DMS153 treated with DMSO at 0.1 percent for 48 hours (cell line): Measurements from ENCODE around the gene GRIN3B.
"Not testable (repeated sequence)": the region's sequence is repeated elsewhere in the genome, so short reads cannot be mapped to it uniquely, and the experiment has no call there.

Experiments used
- DNase-seq: peaks from one replicate; lab custom pipeline; 2025; ENCODE audit not compliant: unreplicated experiment; lab: John Stamatoyannopoulos, UW

The GRIN3B gene

DNA sequence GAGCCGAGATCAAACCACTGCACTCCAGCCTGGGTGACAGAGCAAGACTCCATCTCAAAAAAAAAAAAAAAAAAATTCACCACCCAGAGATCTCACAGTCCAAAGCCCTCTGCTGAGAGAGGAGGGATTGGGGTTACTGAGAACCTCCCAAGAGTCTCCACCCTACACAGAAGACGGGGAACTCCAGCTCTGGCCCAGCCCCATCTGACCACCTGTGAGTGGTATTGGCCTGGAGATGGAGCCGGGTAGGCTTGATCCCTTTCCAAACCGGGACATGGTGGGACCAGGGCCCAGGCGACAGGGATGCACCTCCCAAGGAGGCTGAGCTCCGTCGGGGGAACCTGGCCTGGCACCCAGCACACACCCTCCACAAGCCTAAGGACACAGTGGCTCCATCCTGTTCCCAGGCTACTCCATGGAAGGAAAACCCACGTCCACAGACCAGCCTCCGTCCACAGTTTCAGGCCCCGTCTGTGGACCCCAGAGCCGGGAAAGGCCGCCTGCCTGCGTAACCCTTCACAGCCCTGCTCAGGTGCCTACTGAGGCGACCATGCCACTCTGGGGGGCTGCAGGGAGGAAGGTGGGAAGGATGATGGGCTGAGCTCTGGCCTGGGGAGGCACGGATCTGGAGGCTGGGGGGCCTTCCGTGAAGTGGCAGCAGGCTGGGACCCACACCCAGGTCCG, 18.9 kb downstream of the GRIN3B start:
- DNase-seq: no peak

DNA sequence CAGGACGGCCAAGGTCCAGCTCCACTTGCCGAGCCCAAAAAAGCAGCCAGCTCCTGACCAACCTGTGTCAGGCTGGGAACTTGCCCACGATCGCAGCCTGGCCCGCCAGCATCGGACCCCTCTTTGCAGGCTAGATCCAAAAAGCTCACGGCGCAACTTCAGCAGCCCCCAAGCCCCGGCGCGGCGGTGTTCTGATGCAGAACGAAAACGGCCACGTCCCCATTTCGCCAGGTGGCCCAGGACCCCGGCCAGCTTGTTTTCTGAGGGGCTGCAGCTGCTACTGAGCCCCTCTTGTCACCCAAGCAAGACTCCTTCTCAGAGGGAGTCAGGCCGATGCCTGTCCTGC, 19.4 kb downstream of the GRIN3B start:
- DNase-seq: no peak

DNA sequence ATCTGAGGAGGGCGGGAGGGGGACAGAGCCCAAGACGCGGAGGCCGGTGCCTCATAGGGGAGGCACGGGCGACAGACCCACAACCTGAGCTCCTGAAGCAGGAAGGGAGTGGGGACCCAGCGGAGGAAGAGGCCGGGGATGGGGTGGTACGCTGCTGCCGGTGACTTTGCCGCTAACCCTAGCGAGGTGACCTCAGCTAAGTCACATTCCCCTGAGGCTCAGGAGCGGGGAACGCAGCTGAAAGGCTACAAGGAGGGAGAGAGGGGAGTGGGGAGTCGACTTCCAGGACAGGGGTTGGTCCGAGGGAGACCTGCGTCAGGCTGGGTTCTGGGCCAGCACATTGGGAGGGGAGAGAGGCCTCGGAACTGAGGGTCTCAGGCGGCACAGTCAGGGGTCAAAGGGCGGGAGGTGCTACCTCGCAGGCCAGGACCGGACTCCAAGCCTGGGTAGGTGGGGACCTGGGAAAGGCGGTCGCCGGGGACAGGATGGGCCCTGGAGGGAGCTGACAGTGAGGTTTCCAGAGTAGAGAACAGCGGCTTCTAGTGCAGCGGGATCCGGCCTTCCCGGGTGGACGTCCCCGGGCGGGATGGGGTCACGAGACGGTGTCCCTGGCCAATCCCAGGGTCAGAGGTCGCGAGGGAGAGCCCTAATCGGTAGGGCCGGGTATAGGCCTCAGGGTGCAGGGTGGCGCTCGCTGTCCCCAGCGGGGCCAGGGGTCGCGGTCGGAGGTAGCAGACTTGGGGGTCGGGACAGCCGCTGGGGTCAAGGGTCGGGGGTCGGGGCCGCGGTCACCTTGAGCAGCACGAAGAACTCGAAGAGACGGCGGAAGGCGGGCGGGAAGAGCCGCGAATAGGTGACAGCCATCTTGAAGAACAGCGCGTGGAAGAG, 20.0 kb downstream of the GRIN3B start:
- no peak for DNase-seq

DNA sequence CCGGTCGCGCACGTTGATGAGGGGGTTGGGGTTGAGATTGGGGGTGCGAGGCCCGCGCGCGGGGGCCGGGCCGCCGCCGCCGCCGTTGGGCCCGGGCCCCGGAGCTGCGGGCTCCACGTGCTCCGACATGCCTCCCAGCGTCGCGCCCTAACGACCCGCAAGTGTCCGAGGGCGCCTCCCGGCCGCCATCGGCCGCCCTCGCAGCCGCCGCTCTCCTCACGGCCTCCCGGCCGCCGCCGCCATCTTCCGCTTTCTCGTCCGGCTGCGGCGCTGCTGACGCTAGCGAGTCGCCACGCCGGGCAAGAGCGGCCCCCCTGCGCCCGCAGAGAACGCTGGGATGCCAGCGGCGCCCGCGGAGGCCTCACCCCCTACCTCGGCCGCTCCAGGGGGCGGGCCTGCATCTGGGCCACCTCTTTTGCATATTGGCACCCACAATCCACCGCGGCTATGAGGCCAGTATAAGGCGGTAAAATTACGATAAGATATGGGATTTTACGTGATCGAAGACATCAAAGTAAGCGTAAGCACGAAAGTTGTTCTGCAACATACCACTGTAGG, 20.7 kb downstream of the GRIN3B start, which contains the start of gene TMEM259:
Gene TMEM259 (minus strand): TSS at position 256 of the 558 bp plus-strand sequence. CDS start 127 bp downstream, at position 129.
- DNase-seq: peak; percentile 61

DNA sequence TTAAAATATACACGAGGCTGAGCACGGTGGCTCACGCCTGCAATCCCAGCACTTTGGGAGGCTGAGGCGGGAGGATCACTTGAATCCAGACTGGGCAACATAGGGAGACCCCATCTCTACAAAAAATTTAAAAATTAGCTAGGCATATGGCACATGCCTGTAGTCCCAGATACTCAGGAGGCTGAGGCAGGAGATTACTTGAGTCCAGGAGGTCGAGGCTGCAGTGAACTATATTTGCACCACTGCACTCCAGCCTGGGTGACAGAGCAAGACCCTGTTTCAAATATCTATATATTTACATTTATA, 23.6 kb downstream of the GRIN3B start:
- not testable (repeated sequence) for DNase-seq

DNA sequence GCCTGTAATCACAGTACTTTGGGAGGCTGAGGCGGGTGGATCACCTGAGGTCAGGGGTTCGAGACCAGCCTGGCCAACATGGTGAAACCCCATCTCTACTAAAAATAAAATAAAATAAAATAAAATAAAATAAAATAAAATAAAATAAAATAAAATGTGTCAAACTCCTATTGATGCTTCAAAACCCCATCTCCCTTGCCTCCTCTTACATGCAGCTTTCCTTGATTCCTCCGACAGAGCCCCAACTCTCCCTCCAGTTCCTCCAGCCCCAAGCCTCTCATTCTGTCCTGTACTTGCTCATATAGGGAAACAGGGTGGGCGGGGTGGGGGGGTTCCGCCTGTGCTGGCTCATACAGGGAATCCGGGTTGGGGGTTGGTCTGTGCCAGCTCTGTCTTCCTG, 24.9 kb downstream of the GRIN3B start:
- DNase-seq: not testable (repeated sequence)

DNA sequence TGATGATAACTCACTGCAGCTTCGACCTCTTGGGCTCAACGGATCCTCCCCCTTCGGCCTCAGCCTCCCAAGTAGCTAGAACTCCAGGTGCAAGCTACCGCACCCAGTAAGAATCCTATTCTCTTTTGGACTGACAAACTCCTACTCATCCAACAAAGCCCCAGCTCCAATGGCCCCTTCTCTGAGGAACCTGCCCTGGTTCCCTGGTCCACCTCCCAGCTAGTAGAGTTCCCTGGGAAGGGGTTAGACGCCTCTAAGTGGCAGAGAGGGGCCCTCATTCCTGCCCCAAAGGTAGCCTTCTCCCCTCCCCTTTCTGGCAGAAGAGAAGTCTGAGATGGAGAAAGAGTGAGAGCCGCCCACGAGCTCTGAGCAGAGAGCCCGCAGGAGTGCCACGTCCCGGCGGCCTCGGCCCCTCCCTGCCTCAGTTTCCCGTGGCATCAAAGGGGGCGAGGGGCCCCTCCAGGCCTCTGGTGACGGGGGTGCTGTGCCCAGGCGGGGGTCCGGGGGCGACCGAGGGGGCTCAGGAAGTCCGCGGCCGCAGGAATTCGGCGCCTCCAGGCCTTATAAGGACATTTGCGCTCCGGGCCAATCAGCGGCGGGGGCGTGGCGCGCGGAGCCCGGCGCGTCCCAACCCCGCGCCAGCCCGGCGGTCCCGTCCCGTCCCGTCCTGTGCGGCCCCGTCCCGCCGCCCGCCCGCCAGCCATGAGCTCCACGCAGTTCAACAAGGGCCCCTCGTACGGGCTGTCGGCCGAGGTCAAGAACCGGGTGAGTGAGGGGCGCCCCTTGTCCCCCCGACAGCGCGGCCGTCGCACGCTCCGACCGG, 26.0 kb downstream of the GRIN3B start, which contains the start of gene CNN2:
Gene CNN2 (plus strand): TSS at position 649 of the 823 bp plus-strand sequence. CDS start 54 bp downstream, at position 703.
- DNase-seq: no peak

DNA sequence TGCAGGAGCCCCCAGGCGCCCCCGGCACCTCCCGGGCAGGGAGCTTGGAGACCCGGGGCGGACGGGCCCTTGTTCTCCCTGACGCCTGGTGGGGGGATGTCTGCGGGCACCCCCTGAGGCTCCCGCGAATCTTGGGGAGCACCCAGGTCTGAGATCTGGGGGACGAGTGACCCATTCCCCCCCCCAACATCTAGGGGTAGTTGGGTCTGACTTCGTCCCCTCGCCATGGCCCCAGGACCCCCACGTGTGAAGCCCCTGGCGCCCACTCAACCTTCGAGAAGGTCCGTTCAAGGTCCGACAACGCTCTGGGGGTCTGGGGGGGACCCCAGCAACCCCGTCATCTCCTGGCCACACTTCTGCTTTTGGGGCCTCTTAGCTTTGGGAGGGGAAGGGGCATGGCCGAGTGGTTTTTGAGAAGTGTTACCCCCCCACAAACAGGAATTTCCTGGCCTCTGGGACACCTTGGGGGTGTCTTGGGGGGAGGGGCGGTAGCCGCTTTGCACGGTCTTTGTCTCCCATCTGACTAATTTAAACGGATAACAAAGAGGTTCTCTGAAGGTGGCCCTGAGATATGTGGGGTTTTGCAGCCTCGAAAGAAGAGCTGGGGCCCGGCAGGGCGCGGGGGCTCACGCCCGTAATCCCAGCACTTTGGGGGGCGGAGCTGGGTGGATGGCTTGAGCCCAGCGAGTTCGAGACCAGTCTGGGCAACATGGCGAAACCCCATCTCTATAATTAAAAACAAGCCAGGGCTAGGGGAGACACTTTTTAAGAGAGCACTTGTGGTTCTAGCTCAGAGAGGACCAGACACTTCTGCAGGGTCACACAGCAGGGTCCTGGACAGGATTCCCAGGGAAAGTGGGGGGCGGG, 26.8 kb downstream of the GRIN3B start:
- no peak for DNase-seq

DNA sequence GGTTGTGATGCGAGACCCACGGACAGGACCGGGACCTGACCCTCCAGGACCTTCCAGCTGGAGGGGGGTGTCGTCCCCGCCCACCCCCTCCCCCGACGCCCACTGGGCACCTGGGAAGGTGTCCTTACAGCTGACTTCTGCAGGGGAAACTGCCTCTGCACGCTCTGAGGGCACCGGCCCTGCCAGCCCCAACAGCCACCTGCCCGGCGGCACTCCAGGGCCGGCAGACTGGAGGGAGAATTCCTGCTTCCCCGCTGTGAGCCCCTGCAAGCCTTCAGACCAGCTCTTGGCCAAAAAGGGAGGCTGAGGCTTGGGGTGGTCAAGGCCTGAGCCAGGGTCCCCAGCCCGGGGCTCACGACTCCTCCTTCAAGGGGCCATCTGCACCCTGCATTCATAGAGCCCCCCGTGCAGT, 27.4 kb downstream of the GRIN3B start:
- DNase-seq: no peak

DNA sequence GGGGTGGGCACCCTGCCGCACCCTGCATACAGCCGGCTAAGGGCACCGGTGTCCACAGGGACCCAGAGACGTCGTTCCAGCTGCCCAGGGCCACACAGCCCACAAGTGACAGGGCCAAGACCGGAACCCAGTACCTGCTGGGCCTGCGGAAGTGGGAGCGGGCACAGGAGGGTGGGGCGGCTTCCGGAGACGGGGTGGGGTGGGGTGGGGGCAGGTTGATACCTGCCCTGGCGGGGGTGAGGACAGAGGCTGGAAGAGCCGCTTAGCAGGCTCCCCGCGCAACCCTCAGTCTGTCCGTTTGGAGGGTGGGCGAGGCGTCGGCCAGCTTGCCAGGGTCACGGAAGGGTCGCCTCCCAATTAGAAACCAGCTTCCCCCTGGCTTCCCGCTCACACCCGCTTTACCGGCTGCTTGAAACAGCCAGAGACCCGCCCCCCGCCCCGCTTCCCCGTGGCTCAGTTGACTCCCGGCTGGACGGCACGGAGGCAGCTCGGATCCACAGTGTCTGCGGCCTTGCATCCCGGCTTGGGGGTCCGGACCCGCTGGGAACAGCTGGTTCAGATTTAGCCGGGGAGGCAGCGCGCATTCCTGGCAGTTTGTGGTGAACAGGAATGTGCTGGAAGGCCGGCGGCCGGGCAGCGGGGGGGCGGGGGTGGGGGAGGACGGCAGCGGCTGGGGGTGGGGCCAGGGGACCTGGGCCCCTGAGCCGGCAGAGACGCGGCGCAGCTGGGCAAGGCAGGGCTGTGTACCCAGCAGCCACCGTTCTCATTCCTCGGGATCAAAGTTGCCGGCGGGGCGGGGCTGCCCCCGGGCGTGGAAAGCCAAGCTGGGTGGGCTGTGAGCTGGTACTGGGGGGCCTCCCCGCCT, 28.1 kb downstream of the GRIN3B start:
- DNase-seq: no peak

DNA sequence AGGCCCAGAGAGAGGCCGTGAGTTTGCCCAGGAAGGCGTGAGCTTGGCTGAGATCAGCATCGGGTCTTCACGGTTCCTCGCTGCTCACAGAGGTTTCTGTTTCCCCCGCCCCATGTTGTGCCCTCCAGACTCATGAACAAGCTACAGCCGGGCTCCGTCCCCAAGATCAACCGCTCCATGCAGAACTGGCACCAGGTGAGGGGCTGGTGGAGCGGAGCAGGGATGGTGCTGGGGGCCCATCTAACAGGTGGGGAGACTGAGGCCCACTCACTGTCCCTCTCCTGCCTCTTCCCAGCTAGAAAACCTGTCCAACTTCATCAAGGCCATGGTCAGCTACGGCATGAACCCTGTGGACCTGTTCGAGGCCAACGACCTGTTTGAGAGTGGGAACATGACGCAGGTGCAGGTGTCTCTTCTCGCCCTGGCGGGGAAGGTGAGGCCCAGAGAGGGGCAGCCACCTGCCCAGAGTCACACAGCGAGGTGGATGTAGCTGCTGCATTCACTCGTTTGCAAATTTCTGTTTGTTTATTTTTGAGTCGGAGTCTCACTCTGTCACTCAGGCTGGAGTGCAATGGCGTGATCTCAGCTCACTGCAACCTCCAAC, 32.1 kb downstream of the GRIN3B start:
- no peak for DNase-seq

DNA sequence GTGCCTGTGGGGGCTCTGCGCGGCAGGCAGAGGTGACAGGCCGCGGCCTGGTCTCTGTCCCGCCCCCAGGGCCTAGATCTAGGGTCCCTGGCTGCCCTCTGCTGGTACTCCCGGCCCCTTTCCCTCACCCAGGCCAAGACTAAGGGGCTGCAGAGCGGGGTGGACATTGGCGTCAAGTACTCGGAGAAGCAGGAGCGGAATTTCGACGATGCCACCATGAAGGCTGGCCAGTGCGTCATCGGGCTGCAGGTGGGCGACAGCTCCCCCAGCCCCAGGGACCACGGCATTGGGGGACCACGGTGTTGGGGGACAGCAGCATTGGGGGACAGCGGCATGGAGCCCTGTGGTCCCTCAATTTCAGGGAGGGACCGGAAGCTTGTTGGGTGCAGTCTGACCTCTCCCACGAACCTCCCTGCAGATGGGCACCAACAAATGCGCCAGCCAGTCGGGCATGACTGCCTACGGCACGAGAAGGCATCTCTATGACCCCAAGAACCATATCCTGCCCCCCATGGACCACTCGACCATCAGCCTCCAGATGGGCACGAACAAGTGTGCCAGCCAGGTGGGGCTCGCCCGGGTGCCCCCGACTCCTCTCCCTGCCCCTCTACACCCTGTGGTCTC, 35.9 kb downstream of the GRIN3B start:
- DNase-seq: no peak

DNA sequence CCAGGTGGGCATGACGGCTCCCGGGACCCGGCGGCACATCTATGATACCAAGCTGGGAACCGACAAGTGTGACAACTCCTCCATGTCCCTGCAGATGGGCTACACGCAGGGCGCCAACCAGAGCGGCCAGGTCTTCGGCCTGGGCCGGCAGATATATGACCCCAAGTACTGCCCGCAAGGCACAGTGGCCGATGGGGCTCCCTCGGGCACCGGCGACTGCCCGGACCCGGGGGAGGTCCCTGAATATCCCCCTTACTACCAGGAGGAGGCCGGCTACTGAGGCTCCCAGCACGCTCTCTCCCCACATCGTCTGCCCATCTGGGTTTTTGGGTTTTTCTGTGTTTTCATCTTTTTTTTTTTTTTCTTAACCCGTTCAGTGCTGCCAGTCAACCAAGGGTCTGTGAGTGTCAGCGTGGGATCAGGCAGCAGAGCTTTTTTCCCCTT, 37.4 kb downstream of the GRIN3B start:
- DNase-seq: no peak

DNA sequence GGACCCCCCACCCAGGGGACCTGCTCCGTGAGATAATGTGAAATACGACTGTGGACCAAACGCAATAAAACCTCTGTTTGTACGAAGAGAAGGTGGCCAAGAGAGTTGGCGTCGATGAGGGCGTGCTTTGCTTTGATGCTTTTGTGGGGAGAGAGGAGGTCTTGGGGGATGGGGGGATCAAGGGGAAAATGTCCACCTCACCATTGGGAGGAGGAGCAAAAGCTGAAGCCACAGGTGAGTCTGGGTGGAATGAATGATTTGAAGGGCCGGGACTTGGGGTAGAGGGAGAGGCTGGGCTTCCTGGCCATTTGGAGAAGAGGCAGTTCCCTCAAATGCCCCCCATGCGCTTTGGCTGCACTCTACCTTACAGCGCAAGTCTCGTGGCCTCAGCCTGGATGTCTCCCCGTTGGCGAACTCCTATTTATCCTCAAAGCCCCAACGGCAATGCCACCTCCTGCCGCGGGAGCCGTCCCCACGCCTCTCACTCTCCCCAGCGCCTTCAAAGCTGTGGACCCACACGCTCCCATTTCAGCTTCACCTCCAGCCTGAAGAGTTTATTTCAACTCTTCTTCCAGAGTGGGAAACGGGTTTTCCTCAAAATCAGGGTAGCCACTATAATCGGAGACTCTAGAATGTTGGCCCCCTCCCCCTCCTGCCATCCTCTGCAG, 38.9 kb downstream of the GRIN3B start:
- no peak for DNase-seq

DNA sequence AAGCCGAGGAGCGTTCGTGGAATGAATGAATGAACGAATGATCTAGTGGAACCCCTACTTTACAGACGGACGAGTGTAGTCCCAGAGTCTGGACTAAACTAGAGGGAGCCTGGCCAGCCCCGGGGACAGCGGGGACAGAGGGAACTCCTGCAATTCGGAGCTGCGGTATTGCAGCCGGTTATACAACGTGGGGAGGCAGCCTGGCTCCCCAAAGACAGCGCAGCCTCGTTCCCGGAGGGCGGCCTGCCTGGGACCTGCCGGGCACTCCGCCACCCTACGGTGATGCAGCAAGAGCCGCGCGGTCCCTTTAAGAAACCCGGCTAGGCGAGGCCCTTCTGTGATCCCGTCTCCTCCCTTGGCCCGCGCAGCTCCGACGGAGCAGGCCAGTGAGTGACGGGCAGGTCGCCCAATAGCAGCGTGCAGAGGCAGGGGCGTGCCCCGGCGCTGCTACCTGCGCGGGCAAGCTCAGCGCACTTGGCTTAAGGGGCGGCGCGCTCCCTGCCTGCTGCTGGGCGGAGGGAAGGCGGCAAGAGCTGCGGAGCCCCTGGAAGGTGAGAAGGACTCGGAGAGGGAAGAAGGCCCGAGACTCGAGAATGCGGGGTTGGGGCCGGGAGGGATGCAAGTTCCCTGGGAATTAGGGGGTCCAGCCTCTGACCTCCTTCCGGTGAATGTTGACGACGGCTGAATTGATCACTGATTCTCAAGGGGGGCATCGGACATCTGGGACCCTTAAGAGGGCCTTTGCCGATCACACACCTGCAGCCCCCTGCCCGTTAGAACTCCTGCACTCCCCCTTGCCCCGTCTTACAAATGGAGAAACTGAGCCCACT, 39.6 kb downstream of the GRIN3B start, which contains the start of gene ABCA7:
Gene ABCA7 (plus strand): TSS at position 462 of the 830 bp plus-strand sequence. CDS start 1,255 bp downstream, outside the sequence.
- DNase-seq: peak; percentile 82

DNA sequence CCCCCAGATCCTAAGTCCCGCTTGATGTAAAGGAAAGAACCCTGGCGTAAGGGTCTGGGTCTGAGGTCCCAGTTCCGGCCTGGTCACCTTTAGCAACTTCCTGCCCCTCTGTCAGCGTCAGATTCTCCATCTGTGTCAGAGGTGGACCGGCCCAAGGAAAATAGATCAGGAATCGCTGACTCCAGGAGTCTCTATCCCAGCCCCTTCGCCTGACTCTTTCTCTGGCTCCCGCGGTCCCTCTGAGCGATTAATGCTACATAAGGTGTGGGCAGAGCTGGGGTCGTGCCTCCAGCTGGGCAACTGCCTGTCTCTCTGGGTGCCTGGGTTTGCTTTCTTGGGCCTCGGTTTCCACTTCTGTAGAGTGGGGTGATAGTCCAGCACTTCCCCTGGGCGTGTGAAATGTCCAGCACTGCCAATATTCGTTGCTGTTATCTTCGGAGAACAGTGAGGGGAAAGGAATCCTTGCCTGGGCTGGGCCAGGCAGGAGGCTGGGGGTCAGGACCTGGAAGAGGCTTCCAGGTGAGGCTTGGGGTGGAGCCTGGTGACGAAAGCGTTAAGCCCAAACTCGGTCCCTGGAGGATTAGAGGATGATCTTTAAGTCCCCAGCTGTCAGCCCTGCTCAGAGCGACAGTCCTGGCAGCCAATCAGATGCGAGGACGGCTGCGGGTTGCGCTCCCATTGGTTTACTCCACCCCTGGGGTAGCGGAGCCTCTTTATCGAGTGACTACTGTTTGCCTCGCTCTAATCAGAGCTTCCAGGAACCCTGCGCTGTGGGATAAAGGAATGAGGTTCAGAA, 40.5 kb downstream of the GRIN3B start:
- peak; percentile 37 for DNase-seq
